Lower lobe of right lung (tissue), 2 donors: ENCODE measurements around the gene ADAM19. TPM values are rescaled to one million over a fixed set of nuclear protein-coding genes. Genes with fewer than 3 reads are reported as not detected.

Source experiments
- ATAC-seq, 2 donors: fragments of 200-7000 bp; cut with Tn5 transposase; one replicate each; pipeline ENCODE4 v1.9.1; 2020 to 2022; ENCODE audit warnings: mild to moderate bottlenecking in 2 of 2, moderate library complexity in 2 of 2
- DNase-seq: peaks from one replicate; pipeline ENCODE4 v3.0.0-alpha.2; 2020
- H3K27ac ChIP-seq: fragments of 200-600 bp; one replicate; pipeline ENCODE4 v1.8.0; 2022
- H3K27me3 ChIP-seq: fragments of 200-600 bp; one replicate; pipeline ENCODE4 v1.8.0; 2022; ENCODE audit warnings: low read depth
- H3K36me3 ChIP-seq: fragments of 200-600 bp; one replicate; pipeline ENCODE4 v1.8.0; 2022; ENCODE audit warnings: mild to moderate bottlenecking
- H3K4me1 ChIP-seq: fragments of 200-600 bp; one replicate; pipeline ENCODE4 v1.8.0; 2022
- H3K4me3 ChIP-seq: fragments of 200-600 bp; one replicate; pipeline ENCODE4 v1.8.0; 2022; ENCODE audit warnings: mild to moderate bottlenecking
- H3K9me3 ChIP-seq: fragments of 200-600 bp; one replicate; pipeline ENCODE4 v1.8.0; 2022
- intact Hi-C: fragments of 100-400 bp; cut with DNase I; formaldehyde crosslinking; loops from one replicate; pipeline ENCODE4 v1.11.0; 2022
- total RNA-seq: library from RNA; stranded (reverse); fragmentation: NEBNext Ultra II Directional; extraction: Animal tissue kit (Norgen Biotek cat#: 25700); gene quantifications from one replicate; pipeline ENCODE4 v1.2.1, GENCODE V29; 2021
- TF ChIP-seq, protein P1 (sequence below): fragments of 200-600 bp; IDR thresholded peaks from one replicate; pipeline ENCODE4 v1.8.0; 2022; ENCODE audit warnings: antibody characterized with exemption, mild to moderate bottlenecking
- donor health status: DM: no; HTN: yes; CAD: no; lungs with severe emphysema.

The ADAM19 gene
- total RNA-seq, 1 donor from 2014 or later, result 12.0 TPM

DNA sequence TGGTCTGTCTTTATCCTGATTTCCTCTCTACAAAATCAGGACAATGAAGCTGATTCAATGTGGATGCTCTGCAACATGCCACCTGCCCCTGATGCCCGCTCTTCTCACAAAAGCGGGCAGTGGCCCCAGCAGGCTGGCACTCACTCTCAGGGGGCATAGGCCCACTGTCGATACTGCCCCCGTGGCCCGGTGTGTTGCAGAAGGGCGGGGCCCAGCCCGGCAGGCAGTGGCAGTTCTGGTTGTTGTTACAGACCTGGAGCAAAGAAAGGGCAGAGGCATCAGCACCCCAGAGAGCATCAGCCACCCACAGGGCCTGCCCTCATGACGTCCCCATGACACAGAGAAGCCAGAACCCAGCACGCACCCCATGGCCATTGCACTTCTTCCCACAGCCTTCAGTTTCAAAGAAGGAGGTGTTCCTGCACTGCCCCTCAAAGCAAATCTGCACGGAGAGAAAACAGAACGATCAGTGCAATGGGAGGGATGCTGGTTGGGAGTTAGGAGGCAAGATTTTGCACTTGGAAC lies 84.0 kb downstream of the ADAM19 start:
- Histone ChIP-seq H3K9me3 (no peaks in the 10 kb centered on the region), H3K36me3 (peaks cover 56% of the 10 kb centered on the region), H3K27ac (no peak overlapping the region), H3K27me3 (no peaks in the 10 kb centered on the region), H3K4me3 (no peak overlapping the region), H3K4me1 (no peaks in the 10 kb centered on the region)
- intact Hi-C loops, result no loop called here
- DNase-seq (no peak), ATAC-seq (no peak)
- TF ChIP-seq, protein P1, sequence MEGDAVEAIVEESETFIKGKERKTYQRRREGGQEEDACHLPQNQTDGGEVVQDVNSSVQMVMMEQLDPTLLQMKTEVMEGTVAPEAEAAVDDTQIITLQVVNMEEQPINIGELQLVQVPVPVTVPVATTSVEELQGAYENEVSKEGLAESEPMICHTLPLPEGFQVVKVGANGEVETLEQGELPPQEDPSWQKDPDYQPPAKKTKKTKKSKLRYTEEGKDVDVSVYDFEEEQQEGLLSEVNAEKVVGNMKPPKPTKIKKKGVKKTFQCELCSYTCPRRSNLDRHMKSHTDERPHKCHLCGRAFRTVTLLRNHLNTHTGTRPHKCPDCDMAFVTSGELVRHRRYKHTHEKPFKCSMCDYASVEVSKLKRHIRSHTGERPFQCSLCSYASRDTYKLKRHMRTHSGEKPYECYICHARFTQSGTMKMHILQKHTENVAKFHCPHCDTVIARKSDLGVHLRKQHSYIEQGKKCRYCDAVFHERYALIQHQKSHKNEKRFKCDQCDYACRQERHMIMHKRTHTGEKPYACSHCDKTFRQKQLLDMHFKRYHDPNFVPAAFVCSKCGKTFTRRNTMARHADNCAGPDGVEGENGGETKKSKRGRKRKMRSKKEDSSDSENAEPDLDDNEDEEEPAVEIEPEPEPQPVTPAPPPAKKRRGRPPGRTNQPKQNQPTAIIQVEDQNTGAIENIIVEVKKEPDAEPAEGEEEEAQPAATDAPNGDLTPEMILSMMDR, result no peak

DNA sequence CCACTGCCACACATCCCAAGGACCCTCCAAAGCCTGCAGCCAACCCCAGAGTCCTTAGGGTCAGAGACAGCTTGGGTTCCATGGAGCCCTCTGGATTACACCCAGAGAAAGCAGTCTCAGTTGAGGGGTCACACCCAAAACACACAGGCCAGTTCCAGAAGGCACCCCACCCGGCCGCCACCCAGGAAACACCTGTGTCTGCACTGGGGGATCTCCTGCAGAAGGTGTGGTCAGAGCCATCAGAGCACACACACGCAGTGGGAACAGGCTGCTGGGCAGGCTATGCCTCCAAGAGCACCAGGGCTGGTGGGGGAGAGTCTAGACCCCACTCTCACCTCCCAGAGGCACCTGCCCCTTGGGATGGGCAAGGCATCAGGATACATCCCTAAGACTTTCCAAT lies 88.2 kb downstream of the ADAM19 start:
- ATAC-seq, result no peak
- intact Hi-C loops, result no loop called here
- Histone ChIP-seq H3K27me3 (no peaks in the 10 kb centered on the region), H3K36me3 (peaks cover 49% of the 10 kb centered on the region), H3K4me1 (no peaks in the 10 kb centered on the region), H3K27ac (no peak overlapping the region), H3K4me3 (no peak overlapping the region), H3K9me3 (no peaks in the 10 kb centered on the region)
- DNase-seq, result no peak
- TF ChIP-seq, protein P1, result no peak

DNA sequence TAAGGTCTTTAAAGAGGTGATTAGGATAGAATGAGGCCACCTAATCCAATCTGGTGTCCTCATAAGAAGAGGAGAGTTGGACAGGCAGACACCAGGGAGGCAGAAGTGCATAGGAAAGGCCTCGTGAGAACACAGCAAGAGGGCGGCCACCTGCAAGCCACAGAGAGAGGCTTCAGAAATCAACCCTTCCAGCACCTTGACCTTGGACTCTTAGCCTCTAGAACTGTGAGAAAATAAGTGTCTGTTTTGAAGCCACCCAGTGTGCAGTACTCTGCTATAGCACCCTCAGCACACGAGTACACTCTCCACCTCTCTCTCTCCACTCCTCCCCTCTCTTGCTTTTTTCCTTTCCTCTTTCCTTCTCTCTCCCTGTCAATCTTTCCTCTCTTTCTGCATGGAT lies 88.7 kb downstream of the ADAM19 start:
- no peaks in the 10 kb centered on the region for H3K27me3 ChIP-seq
- no peak overlapping the region for H3K4me3 ChIP-seq
- peaks cover 47% of the 10 kb centered on the region for H3K36me3 ChIP-seq
- H3K27ac ChIP-seq, result no peak overlapping the region
- no peaks in the 10 kb centered on the region for H3K4me1 ChIP-seq
- H3K9me3 ChIP-seq, result no peaks in the 10 kb centered on the region
- no peak for ATAC-seq
- TF ChIP-seq, protein P1, result no peak
- intact Hi-C loops, result no loop called here
- no peak for DNase-seq

DNA sequence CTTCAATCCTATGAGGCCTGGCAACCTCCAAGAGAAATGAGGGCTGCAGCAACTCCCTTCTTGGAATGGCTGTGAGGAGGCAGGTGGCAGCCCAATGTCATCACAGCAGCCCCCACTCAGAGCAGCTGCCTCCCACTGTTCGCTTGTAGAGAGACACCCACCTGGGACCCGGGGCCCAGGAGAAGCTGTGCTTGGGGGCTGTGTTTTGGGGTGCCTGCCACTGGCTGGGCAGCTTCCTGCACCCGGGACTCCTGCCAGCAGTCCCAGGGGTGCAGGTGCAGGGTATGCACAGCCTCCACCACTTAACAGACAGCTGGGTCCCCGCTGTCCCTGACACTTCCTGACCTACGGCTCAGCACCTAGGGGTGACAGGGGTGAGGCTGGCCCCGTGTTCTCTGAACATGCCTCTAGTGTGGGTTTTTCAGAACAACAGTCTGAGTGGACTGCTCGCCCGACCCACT lies 89.3 kb downstream of the ADAM19 start:
- ATAC-seq (peak in 1 of 2 donors; percentile 46), DNase-seq (no peak)
- H3K36me3 ChIP-seq, result peaks cover 49% of the 10 kb centered on the region
- H3K4me3 ChIP-seq, result no peak overlapping the region
- H3K4me1 ChIP-seq, result no peaks in the 10 kb centered on the region
- H3K27me3 ChIP-seq, result no peaks in the 10 kb centered on the region
- H3K27ac ChIP-seq, result no peak overlapping the region
- H3K9me3 ChIP-seq, result no peaks in the 10 kb centered on the region
- intact Hi-C loops, result no loop called here
- TF ChIP-seq, protein P1, result no peak

DNA sequence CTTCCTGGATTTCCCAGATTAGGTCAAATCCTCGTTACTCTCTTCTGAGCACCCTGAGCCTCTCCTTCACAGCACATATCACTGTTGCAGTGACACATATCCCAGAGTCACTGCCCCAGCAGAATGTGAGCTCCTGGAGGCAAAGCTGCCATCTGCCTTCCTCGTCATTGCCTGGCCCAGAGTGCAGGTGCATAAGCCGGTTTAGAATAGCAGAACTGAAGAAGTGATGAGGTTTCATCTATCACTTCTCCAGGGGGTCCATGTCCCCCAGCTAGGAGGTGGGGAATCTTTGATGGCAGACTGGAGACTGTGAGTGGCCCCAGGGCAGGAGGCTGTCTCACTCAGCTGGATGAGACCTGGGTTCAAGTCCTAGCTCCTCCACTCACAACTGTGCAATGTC lies 89.8 kb downstream of the ADAM19 start:
- H3K4me3 ChIP-seq, result no peak overlapping the region
- peak overlapping the region; percentile 33 for H3K27ac ChIP-seq
- DNase-seq (no peak), ATAC-seq (peak in 1 of 2 donors; percentile 4)
- TF ChIP-seq, protein P1, result no peak
- H3K36me3 ChIP-seq, result peaks cover 49% of the 10 kb centered on the region
- no peaks in the 10 kb centered on the region for H3K27me3 ChIP-seq
- no peaks in the 10 kb centered on the region for H3K4me1 ChIP-seq
- intact Hi-C loops, result no loop called here
- no peaks in the 10 kb centered on the region for H3K9me3 ChIP-seq
